OCI-LY3 (cell line): ENCODE results near the gene KRTAP19-1.

Source experiments
- H2AFZ ChIP-seq: fragments of 200-600, 300-600 bp; shearing (Covaris generic); 2 replicates; pipeline ENCODE4 v1.6.0; 2014; ENCODE audit warnings: antibody characterized with exemption, low read depth, low read length
- H3K27ac ChIP-seq: fragments of 200-600, 300-600 bp; sonication (generic); 2 replicates; pipeline ENCODE4 v1.5.1; 2014; ENCODE audit warnings: mild to moderate bottlenecking, low read length, moderate library complexity, mixed read lengths
- H3K27me3 ChIP-seq: fragments of 200-600, 300-600 bp; sonication (generic); 2 replicates; pipeline ENCODE4 v1.6.1; 2014; ENCODE audit warnings: low read depth, low read length, mixed read lengths
- H3K36me3 ChIP-seq: fragments of 200-600, 300-600 bp; sonication (generic); replicated peaks from 2 replicates; pipeline ENCODE3; 2014; ENCODE audit warnings: low read depth, low read length, mixed read lengths
- H3K4me1 ChIP-seq: fragments of 300-600, 200-600 bp; sonication (generic); 2 replicates; pipeline ENCODE4 v1.6.1; 2014; ENCODE audit warnings: low read length, mixed read lengths
- H3K4me2 ChIP-seq: fragments of 200-600, 300-600 bp; sonication (generic); 2 replicates; pipeline ENCODE4 v1.6.1; 2014; ENCODE audit warnings: low read length, mixed read lengths
- H3K4me3 ChIP-seq: fragments of 300-600, 200-600 bp; sonication (generic); 2 replicates; pipeline ENCODE4 v1.5.1; 2014; ENCODE audit warnings: antibody characterized with exemption, mild to moderate bottlenecking, low read length, moderate library complexity
- H3K79me2 ChIP-seq: fragments of 300-600, 200-600 bp; shearing (Covaris generic); 2 replicates; pipeline ENCODE4 v1.6.1; 2014; ENCODE audit warnings: mild to moderate bottlenecking, low read length, mixed read lengths
- H3K9ac ChIP-seq: fragments of 300-600, 200-600 bp; shearing (Covaris generic); 2 replicates; pipeline ENCODE4 v1.6.0; 2014; ENCODE audit warnings: mild to moderate bottlenecking, low read length, moderate library complexity
- H3K9me3 ChIP-seq: fragments of 200-600, 300-600 bp; shearing (Covaris generic); 2 replicates; pipeline ENCODE4 v1.6.1; 2014; ENCODE audit warnings: low read length, mixed read lengths; ENCODE audit not compliant: insufficient read depth
- H4K20me1 ChIP-seq: fragments of 200-600, 300-600 bp; sonication (generic); 2 replicates; pipeline ENCODE4 v1.6.1; 2016; ENCODE audit warnings: low read length, mixed read lengths; ENCODE audit not compliant: insufficient read depth
- EZH2phosphoT487 ChIP-seq: fragments of 200-600 bp; shearing (Covaris generic); IDR thresholded peaks from 2 replicates; pipeline ENCODE4 v1.6.1; 2018; ENCODE audit warnings: antibody characterized with exemption, mixed run types, low read depth
- TF ChIP-seq, protein P1 (sequence below): fragments of 200-600, 300-600 bp; sonication (generic); IDR thresholded peaks from 2 replicates; pipeline ENCODE4 v1.5.1; 2014; ENCODE audit warnings: antibody characterized with exemption, low read length, low read depth

Gene KRTAP19-1

GRCh38 chr21:30468900-30469714 is 11.1 kb downstream of the KRTAP19-1 start:
- H3K9me3 ChIP-seq = no peaks in the 10 kb centered on the region
- H4K20me1 ChIP-seq = no peaks in the 10 kb centered on the region
- H3K36me3 ChIP-seq = no peaks in the 10 kb centered on the region
- no peak overlapping the region for H3K4me3 ChIP-seq
- H2AFZ ChIP-seq = no peak overlapping the region
- H3K27ac ChIP-seq = no peak overlapping the region
- no peaks in the 10 kb centered on the region for H3K79me2 ChIP-seq
- H3K4me1 ChIP-seq = no peaks in the 10 kb centered on the region
- no peak overlapping the region for H3K4me2 ChIP-seq
- H3K9ac ChIP-seq = no peak overlapping the region
- H3K27me3 ChIP-seq = no peaks in the 10 kb centered on the region
- TF ChIP-seq EZH2phosphoT487 = no peak
- TF ChIP-seq, protein P1, sequence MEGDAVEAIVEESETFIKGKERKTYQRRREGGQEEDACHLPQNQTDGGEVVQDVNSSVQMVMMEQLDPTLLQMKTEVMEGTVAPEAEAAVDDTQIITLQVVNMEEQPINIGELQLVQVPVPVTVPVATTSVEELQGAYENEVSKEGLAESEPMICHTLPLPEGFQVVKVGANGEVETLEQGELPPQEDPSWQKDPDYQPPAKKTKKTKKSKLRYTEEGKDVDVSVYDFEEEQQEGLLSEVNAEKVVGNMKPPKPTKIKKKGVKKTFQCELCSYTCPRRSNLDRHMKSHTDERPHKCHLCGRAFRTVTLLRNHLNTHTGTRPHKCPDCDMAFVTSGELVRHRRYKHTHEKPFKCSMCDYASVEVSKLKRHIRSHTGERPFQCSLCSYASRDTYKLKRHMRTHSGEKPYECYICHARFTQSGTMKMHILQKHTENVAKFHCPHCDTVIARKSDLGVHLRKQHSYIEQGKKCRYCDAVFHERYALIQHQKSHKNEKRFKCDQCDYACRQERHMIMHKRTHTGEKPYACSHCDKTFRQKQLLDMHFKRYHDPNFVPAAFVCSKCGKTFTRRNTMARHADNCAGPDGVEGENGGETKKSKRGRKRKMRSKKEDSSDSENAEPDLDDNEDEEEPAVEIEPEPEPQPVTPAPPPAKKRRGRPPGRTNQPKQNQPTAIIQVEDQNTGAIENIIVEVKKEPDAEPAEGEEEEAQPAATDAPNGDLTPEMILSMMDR = no peak

DNA sequence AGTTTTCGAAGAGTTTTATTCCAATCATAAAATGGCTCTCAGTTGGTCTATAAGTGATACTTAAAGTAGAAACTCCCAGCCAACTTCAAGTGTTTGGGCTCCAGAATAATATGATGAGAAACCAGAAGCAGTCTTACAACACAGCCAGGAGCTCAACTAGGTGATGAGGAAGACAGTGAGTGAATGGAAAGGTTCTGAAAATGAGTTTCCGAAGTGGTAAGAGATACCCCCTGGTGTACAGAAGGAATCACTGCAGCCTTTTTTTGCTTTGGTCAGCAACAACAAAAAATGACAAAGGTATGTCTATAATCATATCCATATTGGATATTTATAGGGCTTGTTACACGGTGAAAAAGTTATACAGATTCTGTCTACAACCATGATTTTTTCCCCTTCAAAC is 16.5 kb downstream of the KRTAP19-1 start:
- peak overlapping the region; percentile 43; the same call in 1 of the 2 replicates for H3K4me2 ChIP-seq
- TF ChIP-seq, protein P1 = peak; percentile 52
- no peak for TF ChIP-seq EZH2phosphoT487
- H3K27ac ChIP-seq = no peak overlapping the region
- H4K20me1 ChIP-seq = no peaks in the 10 kb centered on the region
- no peak overlapping the region for H3K4me3 ChIP-seq
- H3K36me3 ChIP-seq = no peaks in the 10 kb centered on the region
- 0 out of 2 replicates have a peak, but pooled peaks cover 3% of the 10 kb centered on the region for H3K4me1 ChIP-seq
- no peaks in the 10 kb centered on the region for H3K79me2 ChIP-seq
- H3K9ac ChIP-seq = no peak overlapping the region
- H3K27me3 ChIP-seq = no peaks in the 10 kb centered on the region
- H2AFZ ChIP-seq = 0 out of 2 replicates have a peak overlapping the region, but pooled peaks have one; percentile 69
- H3K9me3 ChIP-seq = no peaks in the 10 kb centered on the region

DNA sequence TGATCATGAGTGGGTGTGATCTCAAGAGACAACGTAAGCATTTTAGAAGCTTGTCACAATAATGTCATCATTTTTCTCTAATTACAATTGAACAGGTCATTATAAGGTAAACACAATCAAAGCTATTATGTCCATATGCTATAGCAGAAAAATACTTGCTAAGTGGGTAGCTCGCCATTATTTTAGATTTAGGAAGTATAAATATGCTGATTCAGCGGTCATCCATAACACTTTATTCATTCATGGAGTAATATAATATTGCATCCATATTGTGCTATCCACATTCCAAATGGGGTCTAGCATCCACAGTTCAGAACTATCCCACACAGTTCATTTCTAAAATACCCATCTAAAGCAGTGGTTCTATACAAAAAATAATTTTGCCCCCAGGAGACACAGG is 31.7 kb downstream of the KRTAP19-1 start:
- H3K4me1 ChIP-seq = no peaks in the 10 kb centered on the region; the same call in 1 of the 2 replicates
- H3K27me3 ChIP-seq = no peaks in the 10 kb centered on the region
- no peak overlapping the region for H3K27ac ChIP-seq
- no peak overlapping the region for H3K4me3 ChIP-seq
- no peaks in the 10 kb centered on the region for H3K9me3 ChIP-seq
- TF ChIP-seq EZH2phosphoT487 = no peak
- TF ChIP-seq, protein P1 = no peak
- H3K79me2 ChIP-seq = no peaks in the 10 kb centered on the region
- no peak overlapping the region for H2AFZ ChIP-seq
- no peaks in the 10 kb centered on the region for H4K20me1 ChIP-seq
- no peak overlapping the region for H3K4me2 ChIP-seq
- H3K36me3 ChIP-seq = no peaks in the 10 kb centered on the region
- H3K9ac ChIP-seq = no peak overlapping the region

DNA sequence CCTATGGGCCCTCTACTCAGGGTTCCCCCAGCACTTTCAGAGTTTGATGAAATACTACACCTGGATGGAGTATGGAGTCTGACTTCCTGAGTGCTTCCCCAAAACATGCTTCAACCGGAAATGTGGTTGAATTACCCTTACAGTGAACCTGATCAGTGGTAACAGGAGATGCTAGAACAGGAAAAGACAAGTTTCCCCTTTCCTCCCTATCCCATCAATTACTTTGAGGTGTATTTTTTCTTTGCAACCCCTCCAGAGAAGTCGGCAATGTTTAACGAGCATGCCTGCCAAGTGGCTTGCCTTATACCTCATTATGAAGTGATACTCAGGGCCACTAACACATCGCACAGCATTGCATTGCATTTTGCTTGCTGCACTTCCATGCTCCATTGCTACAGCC is 33.1 kb downstream of the KRTAP19-1 start:
- Histone ChIP-seq H3K4me1 (no peaks in the 10 kb centered on the region; the same call in 1 of the 2 replicates), H4K20me1 (no peaks in the 10 kb centered on the region), H3K4me3 (no peak overlapping the region), H3K27me3 (no peaks in the 10 kb centered on the region), H3K4me2 (no peak overlapping the region), H3K9me3 (no peaks in the 10 kb centered on the region), H3K9ac (no peak overlapping the region), H3K79me2 (no peaks in the 10 kb centered on the region), H2AFZ (no peak overlapping the region), H3K36me3 (no peaks in the 10 kb centered on the region), H3K27ac (no peak overlapping the region)
- TF ChIP-seq, protein P1 = no peak
